ENCODE results near the gene ABCB8.

GRCh38 chr7:151008511-151009323 is 19.5 kb upstream of the ABCB8 start:
- TF ChIP-seq CTCF (conservative IDR thresholded peaks at IDR 0.05) (peak; percentile 86), ZFX (IDR thresholded peaks at IDR 0.05) (no peak)

Data from C4-2B (cell line).